T-helper 22 cell (primary cell): ENCODE data around the gene ZNF99.
"Not testable (repeated sequence)": the region's sequence is repeated elsewhere in the genome, so short reads cannot be mapped to it uniquely, and the experiment has no call there.

Experiments
- DNase-seq: peaks from one replicate; pipeline ENCODE4 v3.0.0-alpha.2; 2020; ENCODE audit warnings: low read depth

Gene ZNF99

DNA sequence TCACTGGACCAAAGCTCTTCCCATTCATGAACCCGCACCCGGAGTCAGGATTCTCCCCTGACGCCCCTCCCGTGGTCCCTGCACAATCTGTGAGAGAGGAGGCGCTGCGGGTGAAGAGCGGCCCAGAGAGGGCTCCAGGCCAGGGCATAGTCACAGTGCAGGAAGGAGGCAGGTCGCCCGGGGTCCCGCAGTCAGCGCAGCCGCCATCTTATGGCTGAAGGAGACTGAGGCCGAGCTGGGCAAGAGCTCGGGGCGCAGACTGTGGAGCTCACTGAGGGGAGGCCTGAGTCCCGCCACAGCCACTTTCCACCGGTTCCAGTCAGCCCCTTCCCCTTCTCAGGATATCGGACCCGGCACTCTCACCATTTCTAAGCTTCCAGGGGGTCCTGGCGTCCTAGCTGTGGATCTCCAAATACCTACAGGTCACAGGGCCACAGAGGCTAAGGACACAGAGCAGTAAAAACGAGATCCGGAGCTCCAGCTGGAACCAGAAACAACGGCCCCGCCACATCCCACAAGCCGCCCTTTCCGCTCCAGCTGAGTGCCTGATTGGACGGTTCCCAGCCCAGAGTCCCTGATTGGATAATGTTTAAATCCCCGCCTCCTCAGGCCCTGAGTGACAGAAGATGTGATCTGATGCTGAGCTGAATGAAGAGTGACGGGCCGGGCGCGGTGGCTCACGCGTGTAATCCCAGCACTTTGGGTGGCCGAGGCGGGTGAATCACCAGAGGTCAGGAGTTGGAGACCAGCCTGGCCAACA lies at the start of gene ZNF99:
Gene ZNF99 (minus strand): TSS at position 501 of the 760 bp plus-strand sequence. CDS start 135 bp downstream, at position 366.
- DNase-seq, result no peak

DNA sequence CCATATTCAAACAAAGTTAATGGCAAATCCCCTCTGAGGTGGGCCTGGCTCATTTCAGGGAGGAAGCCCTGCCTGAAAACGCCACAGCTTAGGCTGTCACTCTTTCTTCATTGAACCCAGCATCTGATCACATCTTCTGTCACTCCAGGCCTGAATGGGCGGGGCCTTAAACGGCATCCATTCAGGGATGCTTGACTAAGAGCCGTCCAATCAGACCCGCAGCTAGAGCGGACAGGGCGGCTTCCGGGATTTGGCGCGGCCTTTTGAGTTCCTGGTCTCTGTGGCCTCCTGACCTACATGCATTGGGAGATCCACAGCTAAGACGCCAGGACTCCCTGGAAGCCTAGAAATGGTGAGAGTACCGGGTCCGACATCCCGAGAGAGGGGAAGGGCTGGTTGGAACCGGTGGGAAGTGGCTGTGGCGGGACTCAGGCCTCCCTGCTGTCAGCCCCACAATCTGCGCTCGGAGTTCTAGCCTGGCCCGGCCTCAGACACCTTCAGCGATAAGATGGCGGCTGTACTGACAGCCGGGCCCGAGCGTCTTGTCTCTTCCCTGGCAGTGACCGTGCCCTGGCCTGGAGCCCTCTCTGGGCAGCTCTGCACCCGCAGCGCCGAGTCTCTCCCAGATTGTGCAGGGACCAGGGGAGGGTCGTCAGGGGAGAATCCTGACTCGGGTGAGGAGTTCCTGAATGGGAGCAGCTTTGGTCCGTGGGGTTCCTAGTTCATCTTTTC lies 48.2 kb upstream of the ZNF99 start, which contains the start of gene ZNF723:
Gene ZNF723 (plus strand): TSS at position 261 of the 732 bp plus-strand sequence. CDS start 89 bp downstream, at position 350.
- no peak for DNase-seq

DNA sequence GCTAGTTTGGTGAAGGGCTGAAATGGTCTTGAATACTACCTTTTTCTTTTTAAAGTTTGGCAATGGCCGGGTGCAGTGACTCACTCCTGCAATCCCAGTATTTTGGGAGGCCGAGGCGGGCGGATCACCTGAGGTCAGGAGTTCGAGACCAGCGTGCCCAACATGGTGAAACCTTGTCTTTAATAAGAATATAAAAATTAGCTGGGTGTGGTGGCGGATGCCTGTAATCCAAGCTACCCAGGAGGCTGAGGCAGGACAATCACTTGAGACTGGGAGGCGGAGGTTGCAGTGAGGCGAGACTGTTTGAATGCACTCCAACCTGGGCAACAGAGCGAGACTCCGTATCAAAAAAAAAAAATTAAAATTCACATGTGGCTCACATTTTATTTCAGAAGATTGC lies 47.3 kb upstream of the ZNF99 start:
- no peak for DNase-seq

DNA sequence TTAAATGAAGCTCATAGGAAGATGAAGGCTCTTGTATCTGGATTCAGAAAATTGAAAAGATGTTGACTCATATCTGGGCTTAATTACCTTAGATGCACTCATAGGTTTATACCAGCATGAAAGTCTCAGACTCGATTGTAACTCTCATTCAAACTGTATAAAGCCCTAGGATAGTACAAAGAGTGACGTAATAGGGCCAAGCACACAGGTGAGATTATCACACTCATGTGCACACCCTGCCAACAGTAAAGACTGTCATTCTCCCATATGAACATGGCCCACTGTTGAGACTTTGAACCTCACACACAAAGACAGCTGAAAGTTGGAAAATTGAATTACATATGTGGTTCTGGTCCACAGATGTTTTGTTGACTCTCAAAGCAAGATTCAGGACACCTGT lies 30.2 kb upstream of the ZNF99 start:
- no peak for DNase-seq

DNA sequence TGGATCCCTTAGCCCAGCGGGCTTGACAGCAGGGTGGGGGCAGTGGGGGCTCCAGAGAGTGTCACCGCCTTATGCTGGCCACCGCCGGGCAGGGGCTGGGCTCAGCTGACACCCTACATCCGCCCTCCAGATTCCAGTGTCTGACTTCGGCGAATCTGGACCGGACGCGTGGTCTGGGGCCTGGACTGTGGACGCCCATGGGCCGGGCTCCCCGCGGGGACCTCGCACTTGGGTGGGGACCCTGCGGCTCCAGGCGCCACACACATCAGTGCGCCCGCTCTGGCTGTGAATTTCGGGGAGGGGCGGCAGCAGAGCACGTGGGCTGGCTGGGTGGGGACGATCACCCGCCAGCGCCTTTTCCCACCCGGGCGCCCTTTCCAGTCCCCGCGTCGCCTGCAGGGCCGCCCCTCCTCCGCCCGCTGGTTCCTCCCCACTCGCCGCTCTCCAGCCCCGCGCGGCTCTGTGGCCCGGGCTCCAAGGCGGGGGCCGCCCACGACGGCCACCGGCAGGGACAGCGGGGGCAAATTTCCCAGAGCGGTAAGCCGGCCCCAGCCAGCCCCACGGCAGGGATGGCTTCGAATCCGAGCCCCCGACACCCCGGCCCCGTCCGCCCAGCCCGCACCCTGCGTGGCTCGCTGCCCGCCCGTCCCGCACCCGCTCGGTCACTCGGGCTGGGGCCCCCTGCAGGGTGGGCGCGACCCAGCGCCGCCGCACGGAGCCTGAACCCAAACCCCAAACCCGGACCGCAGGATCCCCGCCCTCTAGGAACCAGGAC lies 23.3 kb upstream of the ZNF99 start:
- DNase-seq, result no peak

DNA sequence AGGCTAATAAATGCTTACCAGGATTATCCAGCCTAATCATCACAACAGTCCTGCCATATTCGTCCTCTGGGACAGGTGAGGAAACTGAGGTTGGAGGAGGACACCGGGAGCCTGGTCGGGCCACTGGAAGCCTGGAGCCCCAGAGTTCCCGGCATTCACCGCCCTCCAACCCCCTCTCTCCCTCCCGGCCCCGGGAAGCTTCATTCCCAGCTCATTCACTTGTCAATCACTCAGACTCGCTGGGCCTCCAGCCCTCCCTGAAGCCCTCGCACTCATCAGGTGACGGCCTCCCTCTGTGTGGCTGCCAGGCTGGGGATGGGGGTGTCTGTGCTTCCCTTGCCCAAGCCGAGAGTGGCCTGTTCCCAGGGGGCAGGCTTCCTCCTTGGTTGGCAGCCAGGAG lies 22.5 kb upstream of the ZNF99 start:
- no peak for DNase-seq

DNA sequence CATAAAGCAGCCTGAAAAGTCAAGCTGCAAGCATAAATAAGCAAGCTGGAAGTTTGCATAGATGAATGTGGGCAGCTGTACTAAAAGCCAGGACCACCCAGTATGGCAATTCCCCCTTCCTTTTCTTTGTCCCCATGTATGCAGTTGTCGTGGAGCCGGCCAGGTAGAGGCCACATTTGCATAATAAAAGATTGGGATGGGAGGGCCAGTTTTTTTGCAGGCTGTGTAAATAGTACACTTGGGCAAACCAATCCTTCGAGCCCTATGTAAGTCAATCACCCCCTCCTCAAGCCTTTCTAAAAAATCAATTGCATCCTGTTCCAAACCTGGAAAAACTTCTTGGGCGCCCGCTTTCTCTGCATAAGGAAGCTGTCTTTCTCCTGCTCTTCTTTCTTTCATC lies 13.1 kb upstream of the ZNF99 start:
- no peak for DNase-seq

DNA sequence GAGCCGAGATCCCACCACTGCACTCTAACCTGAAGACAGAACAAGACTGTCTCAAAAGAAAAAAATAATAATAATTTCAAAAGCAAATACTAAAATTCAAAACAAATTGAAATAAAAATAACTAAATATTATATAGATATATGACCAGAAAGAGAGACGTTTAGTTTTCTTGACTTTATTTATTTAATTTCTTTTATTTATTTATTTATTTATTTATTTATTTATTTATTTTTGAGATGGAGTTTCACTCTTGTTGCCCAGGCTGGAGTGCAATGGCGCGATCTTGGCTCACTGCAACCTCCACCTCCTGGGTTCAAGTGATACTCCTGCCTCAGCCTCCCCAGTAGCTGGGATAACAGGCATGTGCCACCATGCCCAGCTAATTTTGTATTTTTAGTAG lies 8.9 kb upstream of the ZNF99 start:
- not testable (repeated sequence) for DNase-seq

DNA sequence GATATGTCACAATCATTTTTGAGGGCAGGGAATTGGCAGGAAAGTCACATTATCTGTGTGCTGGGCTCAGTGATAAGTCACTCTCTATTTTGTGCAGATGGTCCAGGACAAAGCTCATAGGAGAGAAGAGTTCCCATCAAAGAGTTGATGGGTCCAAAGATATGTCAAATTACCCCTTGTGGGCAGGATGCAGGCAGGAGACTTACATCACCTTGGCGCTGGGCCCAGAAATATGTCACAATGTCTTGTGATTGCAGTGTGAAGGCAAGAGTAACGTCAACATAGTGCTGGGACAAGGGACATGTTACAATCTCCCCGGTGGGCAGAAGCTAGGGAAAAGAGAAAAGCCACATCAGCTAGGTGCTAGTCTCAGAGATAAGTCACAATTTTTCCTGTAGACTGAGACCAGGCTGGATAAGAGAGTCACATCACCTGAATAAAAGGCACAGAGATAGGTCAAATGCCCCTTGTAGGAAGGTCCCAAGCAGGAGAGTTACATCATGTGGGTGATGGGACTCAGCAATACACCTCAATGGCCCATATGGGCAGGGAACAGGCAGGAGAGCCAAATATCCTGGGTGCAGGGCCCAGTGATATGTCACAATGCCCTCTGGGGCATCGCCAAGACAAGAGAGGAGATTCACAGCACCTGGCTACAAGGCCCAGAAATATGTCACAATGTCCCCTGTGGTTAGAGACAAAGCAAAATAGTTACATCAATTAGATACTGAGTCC lies 47.9 kb downstream of the ZNF99 start:
- no peak for DNase-seq

DNA sequence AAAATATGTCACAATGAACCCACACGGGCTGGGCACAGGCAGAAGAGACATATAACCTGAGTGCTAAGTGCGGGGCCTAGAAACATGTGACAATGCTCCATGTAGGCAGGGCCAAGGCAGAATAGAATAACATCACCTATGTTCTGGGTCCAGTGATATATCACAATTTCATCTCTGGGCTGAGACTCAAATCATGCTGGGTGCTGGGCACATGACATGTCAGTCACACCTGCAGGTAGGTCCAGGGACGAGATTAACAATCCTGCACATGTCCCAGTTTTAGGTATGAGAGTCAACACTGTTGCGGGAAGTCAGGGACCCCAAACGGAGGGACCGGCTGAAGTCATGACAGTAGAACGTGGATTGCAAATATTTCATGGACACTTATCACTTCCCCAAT lies 50.3 kb downstream of the ZNF99 start:
- no peak for DNase-seq

DNA sequence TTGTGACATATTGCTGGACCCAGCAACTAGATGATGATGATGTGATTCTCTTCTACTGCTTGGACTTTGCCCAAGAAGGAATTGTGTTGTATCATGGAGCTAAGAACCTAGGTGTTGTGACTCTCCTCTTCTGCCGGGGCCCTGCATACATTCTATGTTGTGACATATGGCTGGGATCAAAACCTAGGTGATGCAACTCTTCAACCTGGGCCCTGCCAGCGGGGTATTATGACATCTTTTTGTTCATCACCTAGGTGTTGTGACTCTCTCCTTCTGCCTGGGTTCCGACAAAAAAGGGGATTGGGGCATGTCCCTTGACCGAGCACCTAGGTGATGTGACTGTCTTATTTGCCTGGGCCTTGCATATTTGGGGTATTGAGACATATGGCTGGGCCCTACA lies 55.7 kb downstream of the ZNF99 start:
- DNase-seq, result not testable (repeated sequence)

DNA sequence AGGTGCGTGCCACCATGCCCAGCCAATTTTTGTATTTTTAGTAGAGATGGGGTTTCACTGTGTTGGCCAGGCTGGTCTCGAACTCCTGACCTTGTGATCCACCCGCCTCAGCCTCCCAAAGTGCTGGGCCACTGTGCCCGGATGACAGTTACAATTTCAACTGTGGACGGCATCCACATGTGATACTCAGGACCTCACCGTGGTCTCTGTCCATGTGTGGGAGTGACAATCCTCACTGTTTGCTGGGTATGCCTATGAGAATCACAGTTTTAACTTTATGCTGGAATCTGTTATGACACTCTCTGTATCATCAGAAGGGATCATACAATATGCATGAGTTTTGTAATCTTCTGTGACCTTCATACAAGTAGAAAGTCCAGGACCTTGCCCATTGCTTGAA lies 62.4 kb downstream of the ZNF99 start:
- DNase-seq, result not testable (repeated sequence)

DNA sequence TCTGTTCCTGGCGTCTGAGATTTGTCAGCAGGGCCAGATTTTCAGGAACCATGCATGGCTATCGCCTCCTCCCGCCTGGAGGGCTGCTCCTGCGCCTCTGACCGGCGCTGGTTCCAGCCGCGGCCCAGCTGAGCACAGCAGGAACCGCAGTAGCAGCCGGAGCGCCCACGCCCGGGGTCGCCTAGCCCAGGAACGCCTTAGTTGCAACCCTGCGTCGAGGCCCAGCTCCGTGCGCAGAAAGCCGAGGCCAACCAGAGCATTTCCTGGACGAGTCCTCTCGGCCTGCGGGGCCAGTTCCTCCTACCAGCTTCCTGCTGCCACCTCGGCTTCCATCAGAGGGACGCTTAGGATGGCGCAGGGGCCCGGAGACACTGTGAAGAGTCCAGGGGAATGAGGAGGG lies 75.0 kb downstream of the ZNF99 start:
- no peak for DNase-seq

DNA sequence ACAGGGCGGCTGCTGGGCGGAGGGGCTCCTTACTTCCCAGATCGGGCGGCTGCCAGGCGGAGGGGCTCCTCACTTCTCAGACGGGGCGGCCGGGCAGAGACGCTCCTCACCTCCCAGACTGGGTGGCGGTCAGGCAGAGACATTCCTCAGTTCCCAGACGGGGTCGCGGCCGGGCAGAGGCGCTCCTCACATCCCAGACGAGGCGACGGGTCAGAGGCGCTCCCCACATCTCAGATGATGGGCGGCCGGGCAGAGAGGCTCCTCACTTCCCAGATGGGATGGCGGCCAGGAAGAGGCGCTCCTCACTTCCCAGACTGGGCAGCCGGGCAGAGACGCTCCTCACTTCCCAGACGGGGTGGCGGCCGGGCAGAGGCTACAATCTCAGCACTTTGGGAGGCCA lies 80.9 kb downstream of the ZNF99 start:
- DNase-seq, result not testable (repeated sequence)

DNA sequence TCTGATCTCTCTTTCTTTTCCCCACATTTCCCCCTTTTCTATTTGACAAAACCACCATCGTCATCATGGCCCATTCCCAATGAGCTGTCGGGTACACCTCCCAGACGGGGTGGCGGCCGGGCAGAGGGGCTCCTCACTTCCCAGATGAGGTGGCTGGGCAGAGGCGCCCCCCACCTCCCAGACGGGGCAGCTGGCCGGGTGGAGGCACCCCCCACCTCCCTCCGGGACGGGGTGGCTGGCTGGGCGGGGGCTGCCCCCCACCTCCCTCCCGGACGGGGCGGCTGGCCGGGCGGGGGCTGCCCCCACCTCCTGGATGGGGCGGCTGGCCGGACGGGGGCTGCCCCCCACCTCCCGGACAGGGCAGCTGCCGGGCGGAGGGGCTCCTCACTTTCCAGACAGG lies 81.3 kb downstream of the ZNF99 start:
- DNase-seq, result not testable (repeated sequence)
